Embryonic facial prominence (tissue), 1 donor: ENCODE data around the gene PPFIBP2.

ENCODE experiments used
- DNase-seq: peaks from one replicate; pipeline ENCODE4 v3.0.0-alpha.2; 2016; ENCODE audit errors: extremely low spot score

PPFIBP2 gene

GRCh38 chr11:7525424-7525823, 11.6 kb downstream of the PPFIBP2 start:
- no peak for DNase-seq

GRCh38 chr11:7527029-7527428, 13.2 kb downstream of the PPFIBP2 start:
- DNase-seq, result no peak

DNA sequence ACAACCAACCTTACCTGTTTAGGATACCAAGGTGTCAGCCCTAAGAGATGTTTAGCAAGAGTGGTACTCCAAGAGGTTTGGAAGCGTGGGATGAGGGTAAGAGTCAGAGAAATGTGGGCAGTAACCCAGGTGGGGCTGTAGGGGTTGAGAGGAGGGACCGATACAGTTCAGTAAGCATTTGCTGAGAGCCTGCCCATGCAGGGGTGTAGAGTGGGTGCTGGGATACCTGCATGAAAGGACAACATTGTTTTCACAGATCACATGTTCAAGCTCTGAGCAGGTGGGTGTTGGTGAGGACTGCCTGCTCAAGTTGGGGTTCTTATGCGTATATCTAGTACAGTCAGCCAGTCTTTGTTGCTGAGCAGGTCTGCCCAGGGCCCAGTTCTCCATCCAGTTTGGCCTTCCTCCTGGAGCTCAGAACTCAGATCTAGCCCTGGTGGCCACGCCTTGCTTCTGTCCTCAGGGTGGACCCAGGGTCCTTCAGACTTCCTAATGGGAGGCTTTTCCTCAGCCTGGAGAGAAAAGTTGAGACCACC, 14.8 kb downstream of the PPFIBP2 start:
- no peak for DNase-seq

DNA sequence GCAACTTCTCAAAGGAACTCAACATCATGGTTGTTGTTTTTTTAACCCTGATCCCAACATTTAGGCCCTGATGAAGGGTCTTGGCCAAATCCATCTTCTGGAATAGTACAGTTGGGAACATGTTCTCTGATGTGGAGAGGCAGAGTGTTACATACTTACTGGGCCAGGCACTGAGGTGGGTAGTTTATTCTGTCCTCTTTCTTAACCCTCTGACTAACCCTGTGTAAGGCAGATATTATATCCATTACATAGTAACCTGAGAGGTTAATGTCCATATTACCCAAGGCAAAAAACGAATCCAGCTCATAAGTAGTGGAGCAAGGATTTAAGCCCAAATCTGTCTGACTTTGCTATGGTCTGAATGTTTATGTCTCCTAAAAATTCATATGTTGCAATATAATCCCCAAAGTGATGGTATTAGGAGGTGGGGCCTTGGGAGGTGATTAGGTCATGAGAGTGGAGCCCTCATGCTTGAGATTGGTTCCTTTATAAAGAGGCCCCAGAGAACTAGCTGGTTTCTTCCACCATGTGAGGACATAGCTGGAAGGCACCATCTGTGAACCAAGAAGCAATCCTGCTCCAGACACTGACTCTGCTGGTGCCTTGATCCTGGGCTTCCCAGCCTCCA, 16.3 kb downstream of the PPFIBP2 start:
- DNase-seq, result no peak

- DNase-seq, result no peak
These were observed 17.2 kb downstream of the PPFIBP2 start for GRCh38 chr11:7531011-7531410.

GRCh38 chr11:7532405-7533145, 18.8 kb downstream of the PPFIBP2 start:
- DNase-seq, result no peak

GRCh38 chr11:7533199-7534041, 19.6 kb downstream of the PPFIBP2 start:
- no peak for DNase-seq

GRCh38 chr11:7534042-7534378, 20.2 kb downstream of the PPFIBP2 start:
- no peak for DNase-seq

- DNase-seq, result no peak
These were observed 22.3 kb downstream of the PPFIBP2 start for GRCh38 chr11:7536100-7536499.

DNA sequence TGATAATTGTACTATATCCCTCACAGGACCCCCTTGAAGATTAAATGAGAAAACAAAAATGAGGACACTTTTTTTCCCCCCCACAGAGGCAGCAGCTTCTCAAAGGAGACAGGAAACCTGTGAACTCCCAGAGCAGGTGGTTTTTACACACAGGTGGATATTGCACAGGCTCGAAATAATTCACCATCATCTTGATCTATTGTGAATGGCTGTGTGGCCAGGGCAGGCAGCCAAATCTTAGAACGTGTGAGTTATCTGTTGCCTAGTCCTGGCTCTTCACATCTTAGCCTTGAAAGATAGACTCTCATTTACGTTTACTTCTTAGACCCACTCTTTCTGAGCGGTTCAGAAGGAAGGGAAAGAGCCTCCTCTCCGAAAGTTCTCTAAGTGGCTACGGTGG, 23.5 kb downstream of the PPFIBP2 start:
- DNase-seq, result no peak

GRCh38 chr11:7538031-7538430, 24.2 kb downstream of the PPFIBP2 start:
- DNase-seq, result no peak

- no peak for DNase-seq
These were observed 25.0 kb downstream of the PPFIBP2 start for GRCh38 chr11:7538466-7539454.

DNA sequence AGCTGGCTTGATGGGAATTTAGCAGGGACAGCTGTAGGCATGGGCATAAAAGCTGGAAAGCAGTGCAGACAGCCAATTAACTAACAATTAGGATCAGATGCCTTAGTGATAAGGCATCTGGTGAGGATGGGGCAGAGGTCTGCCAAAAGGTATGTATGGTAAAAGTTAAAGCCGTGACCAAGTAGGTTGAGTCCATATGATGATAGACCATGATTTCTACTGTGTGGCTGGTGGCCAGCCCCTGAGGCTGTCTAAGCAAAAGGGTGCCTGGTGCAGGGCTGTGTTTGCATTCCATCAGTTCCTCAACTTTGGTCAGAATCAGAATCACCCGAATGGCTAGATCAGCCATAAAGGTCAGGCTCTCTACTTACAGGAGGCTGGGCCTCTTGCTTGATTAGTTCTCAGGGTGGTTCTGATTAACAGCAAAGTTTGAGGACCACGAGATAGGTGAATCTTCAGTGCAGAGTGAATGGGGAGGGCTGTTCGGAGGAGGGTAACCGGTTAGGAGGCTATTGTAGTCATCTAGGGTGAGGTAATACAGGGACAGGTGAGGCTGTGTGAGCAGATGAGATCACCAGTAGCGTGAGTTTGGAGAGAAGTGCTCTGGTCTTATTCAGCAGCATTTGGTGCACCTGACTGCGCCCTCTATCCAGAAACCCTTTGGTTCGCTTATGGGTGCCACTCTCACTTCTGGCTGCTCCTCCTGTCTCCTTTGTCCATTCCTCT, 27.2 kb downstream of the PPFIBP2 start:
- DNase-seq, result no peak

DNA sequence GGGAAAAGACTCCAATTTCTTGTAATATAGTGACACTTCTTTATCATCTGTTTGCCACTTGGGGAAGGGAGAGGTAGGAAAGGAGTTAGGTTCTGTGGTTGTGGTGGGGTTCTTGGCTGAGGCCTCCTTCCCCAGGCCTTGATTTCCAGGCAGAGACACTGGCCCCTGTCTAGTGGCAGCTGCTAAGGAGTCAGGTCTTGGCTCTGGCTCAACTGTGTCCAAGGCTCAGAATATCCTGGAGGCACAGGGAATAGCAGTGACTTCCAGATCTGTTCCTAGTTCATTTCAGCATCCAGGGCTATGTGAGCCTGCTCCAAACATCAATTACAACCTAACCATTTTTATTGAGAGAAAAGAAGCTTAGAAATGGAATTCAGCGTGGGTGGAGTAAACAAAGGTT, 29.5 kb downstream of the PPFIBP2 start:
- DNase-seq, result no peak

GRCh38 chr11:7544021-7544420, 30.2 kb downstream of the PPFIBP2 start:
- no peak for DNase-seq

GRCh38 chr11:7545611-7546010, 31.8 kb downstream of the PPFIBP2 start:
- no peak for DNase-seq

DNA sequence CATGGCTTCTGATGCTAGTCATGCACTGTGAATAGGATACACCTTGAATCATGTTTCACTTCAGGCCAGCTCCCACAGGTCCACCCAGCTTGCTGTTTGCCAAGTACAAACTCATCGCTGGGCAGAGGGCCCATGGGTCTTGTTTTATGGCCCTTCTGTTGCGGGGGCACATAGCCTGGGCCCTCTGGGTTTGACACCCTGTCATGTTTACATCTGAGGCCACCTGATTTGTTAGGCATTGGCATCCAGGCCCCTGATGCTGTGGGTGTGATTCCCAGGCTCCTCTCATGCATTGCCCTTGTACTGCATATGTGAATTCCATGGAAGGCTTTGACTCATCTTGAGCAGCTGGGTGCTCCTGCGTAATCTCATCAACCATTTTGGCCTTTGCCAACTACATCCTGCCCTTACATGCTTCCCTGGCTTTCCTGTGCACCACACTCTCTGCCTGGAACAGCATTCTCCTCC, 32.6 kb downstream of the PPFIBP2 start:
- no peak for DNase-seq

- DNase-seq, result no peak
These were observed 33.9 kb downstream of the PPFIBP2 start for GRCh38 chr11:7547687-7548086.

DNA sequence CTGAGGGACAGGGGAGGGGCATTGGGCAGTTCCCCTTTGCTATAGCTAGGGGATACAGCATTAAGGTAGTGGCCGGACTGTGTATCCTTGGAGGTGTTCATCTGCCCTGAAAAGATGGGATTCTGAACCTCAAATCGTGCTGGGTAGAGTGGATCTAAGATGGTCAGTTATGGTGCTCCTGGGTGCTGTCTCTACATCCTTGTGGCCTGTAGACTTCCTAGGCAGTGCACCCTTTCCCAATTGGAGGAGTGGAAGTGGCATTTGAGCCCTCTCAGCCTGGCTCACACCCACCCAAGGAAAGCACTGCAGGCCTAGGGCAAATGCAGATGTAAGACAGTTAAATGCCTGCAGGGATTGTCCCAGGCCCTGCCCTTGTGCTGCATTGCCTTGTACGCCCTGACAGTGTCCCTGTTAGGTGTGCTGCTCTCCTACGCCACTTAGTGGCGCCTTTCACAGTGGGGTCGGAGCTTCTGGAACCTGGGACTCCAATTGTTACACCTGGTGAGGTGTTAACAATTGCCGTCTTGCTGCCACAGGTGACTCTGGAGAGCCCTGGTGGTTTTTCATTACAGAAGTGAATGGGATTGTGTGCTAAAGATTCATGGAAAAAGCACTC, 35.0 kb downstream of the PPFIBP2 start:
- DNase-seq, result no peak

DNA sequence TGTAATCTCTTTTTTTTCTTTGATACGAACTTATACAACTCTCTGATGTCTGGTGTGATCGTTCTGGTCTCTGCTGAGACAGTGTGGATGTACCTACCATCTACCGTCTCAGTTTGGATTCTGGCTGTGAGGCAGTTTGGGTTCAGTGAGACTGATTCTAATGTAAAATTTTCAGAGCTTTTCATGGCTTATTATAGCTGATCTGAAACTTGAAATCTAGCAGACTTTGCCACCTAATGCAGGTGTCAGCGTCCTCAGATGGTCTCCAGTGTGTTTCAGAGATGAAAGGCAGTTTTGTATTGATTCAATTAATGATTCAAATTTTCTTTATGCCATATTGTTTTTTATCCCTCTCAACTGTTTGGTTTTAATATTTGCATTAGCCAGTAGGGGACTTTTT, 35.9 kb downstream of the PPFIBP2 start:
- DNase-seq, result no peak
